H9 (cell line): Measurements from ENCODE around the gene SS18L1. TPM values are rescaled to one million over a fixed set of nuclear protein-coding genes. Genes with fewer than 3 reads are reported as not detected.

Source experiments
- DNase-seq: peaks from one replicate; pipeline ENCODE4 v3.0.0-alpha.2; 2017
- H2AFZ ChIP-seq: one replicate; pipeline ENCODE4 v1.6.1; 2013; ENCODE audit warnings: mild to moderate bottlenecking, low read length, control low read depth, moderate library complexity
- H2AK5ac ChIP-seq: 2 replicates; pipeline ENCODE4 v1.6.1; 2013; ENCODE audit warnings: low read length, control low read depth, mixed read lengths; ENCODE audit not compliant: insufficient read length
- H2BK120ac ChIP-seq: one replicate; pipeline ENCODE4 v1.6.1; 2013; ENCODE audit warnings: low read depth, mild to moderate bottlenecking, low read length, control low read depth, inconsistent platforms; ENCODE audit not compliant: poor library complexity, severe bottlenecking
- H2BK12ac ChIP-seq: 2 replicates; pipeline ENCODE4 v1.6.1; 2013; ENCODE audit warnings: low read length, control low read depth, mixed read lengths, low read depth; ENCODE audit not compliant: insufficient read length
- H2BK15ac ChIP-seq: 2 replicates; pipeline ENCODE4 v1.6.1; 2013; ENCODE audit warnings: low read depth, low read length, control low read depth
- H2BK20ac ChIP-seq: one replicate; pipeline ENCODE4 v1.6.1; 2013; ENCODE audit warnings: low read depth, mild to moderate bottlenecking, low read length, control low read depth, inconsistent platforms; ENCODE audit not compliant: poor library complexity, severe bottlenecking
- H2BK5ac ChIP-seq: 2 replicates; pipeline ENCODE4 v1.6.1; 2013; ENCODE audit warnings: low read length, control low read depth, mixed read lengths; ENCODE audit not compliant: insufficient read length
- H3K14ac ChIP-seq: 2 replicates; pipeline ENCODE4 v1.6.1; 2013; ENCODE audit warnings: low read length, control low read depth; ENCODE audit not compliant: insufficient read depth
- H3K18ac ChIP-seq: 2 replicates; pipeline ENCODE4 v1.6.1; 2013; ENCODE audit warnings: low read depth, mild to moderate bottlenecking, mixed read lengths, low read length, control low read depth; ENCODE audit not compliant: insufficient read length
- H3K23ac ChIP-seq: 2 replicates; pipeline ENCODE4 v1.6.1; 2013; ENCODE audit warnings: low read length, control low read depth, mixed read lengths, low read depth; ENCODE audit not compliant: insufficient read length
- H3K23me2 ChIP-seq: 2 replicates; pipeline ENCODE4 v1.6.1; 2013; ENCODE audit warnings: low read depth, mild to moderate bottlenecking, mixed read lengths, low read length, control low read depth; ENCODE audit not compliant: insufficient read length, poor library complexity, severe bottlenecking
- H3K27ac ChIP-seq: 2 replicates; pipeline ENCODE4 v1.5.1; 2013; ENCODE audit warnings: low read length, control low read depth, mixed read lengths, low read depth; ENCODE audit not compliant: insufficient read length
- H3K27me3 ChIP-seq: 2 replicates; pipeline ENCODE4 v1.6.1; 2013; ENCODE audit warnings: low read length, control low read depth, inconsistent platforms; ENCODE audit not compliant: insufficient read depth
- H3K4ac ChIP-seq: 2 replicates; pipeline ENCODE4 v1.6.1; 2013; ENCODE audit warnings: low read depth, mild to moderate bottlenecking, control low read depth, inconsistent platforms, low read length, moderate library complexity
- H3K4me1 ChIP-seq: 2 replicates; pipeline ENCODE4 v1.6.1; 2013; ENCODE audit warnings: low read length, control low read depth, inconsistent platforms; ENCODE audit not compliant: insufficient read depth
- H3K4me2 ChIP-seq: 2 replicates; pipeline ENCODE4 v1.6.1; 2013; ENCODE audit warnings: low read length, control low read depth, mixed read lengths; ENCODE audit not compliant: insufficient read length, insufficient read depth
- H3K56ac ChIP-seq: 2 replicates; pipeline ENCODE4 v1.6.1; 2013; ENCODE audit warnings: low read depth, mild to moderate bottlenecking, mixed read lengths, low read length, control low read depth; ENCODE audit not compliant: insufficient read length
- H3K79me1 ChIP-seq: 2 replicates; pipeline ENCODE4 v1.6.1; 2013; ENCODE audit warnings: low read depth, mild to moderate bottlenecking, moderate library complexity, low read length, control low read depth, inconsistent platforms; ENCODE audit not compliant: insufficient read depth, poor library complexity, severe bottlenecking
- H3K79me2 ChIP-seq: 2 replicates; pipeline ENCODE4 v1.6.1; 2013; ENCODE audit warnings: low read length, control low read depth, inconsistent platforms; ENCODE audit not compliant: insufficient read depth
- H3K9ac ChIP-seq: 2 replicates; pipeline ENCODE4 v1.6.1; 2013; ENCODE audit warnings: low read length, control low read depth, mixed read lengths; ENCODE audit not compliant: insufficient read length; ENCODE audit errors: extremely low read depth
- H3K9me3 ChIP-seq: one replicate; pipeline ENCODE4 v1.6.1; 2013; ENCODE audit warnings: low read depth, low read length, inconsistent platforms; ENCODE audit not compliant: control insufficient read depth
- H3T11ph ChIP-seq: one replicate; pipeline ENCODE4 v1.6.1; 2013; ENCODE audit warnings: mild to moderate bottlenecking, low read length, control low read depth, inconsistent platforms
- H4K20me1 ChIP-seq: one replicate; pipeline ENCODE4 v1.6.1; 2013; ENCODE audit not compliant: control insufficient read depth, insufficient read length, insufficient read depth
- H4K5ac ChIP-seq: 2 replicates; pipeline ENCODE4 v1.6.1; 2013; ENCODE audit warnings: low read depth, mild to moderate bottlenecking, mixed read lengths, low read length, control low read depth; ENCODE audit not compliant: insufficient read length
- H4K8ac ChIP-seq: replicated peaks from 2 replicates; pipeline ENCODE4 v1.6.1; 2013; ENCODE audit warnings: low read length, control low read depth, mixed read lengths, low read depth; ENCODE audit not compliant: insufficient read length
- H4K91ac ChIP-seq: 2 replicates; pipeline ENCODE4 v1.6.1; 2013; ENCODE audit warnings: low read depth, mild to moderate bottlenecking, moderate library complexity, mixed read lengths, low read length, control low read depth; ENCODE audit not compliant: insufficient read length
- H3K27ac Mint-ChIP-seq, 3 experiments: 2 replicates in 2 of 3; 3 replicates in 1 of 3; pipeline ENCODE4 v1.8.0; 2020 to 2021; ENCODE audit warnings: mixed read lengths in 3 of 3, mild to moderate bottlenecking in 1 of 3, moderate library complexity in 1 of 3
- H3K27me3 Mint-ChIP-seq: 2 replicates; pipeline ENCODE4 v1.8.0; 2021; ENCODE audit warnings: low read depth, mild to moderate bottlenecking, moderate library complexity, mixed read lengths
- H3K36me3 Mint-ChIP-seq, 3 experiments: 2 replicates in 2 of 3; 3 replicates in 1 of 3; pipeline ENCODE4 v1.8.0; 2020 to 2021; ENCODE audit warnings: low read depth in 3 of 3, mixed read lengths in 3 of 3; ENCODE audit not compliant: insufficient read depth in 1 of 3
- H3K4me1 Mint-ChIP-seq, 2 experiments: 2 replicates each; pipeline ENCODE4 v1.8.0; 2020; ENCODE audit warnings: mixed read lengths in 2 of 2
- H3K4me3 Mint-ChIP-seq, 2 experiments: 2 replicates in 1 of 2; 3 replicates in 1 of 2; pipeline ENCODE4 v1.8.0; 2020 to 2021; ENCODE audit warnings: mild to moderate bottlenecking in 2 of 2, mixed read lengths in 2 of 2, moderate library complexity in 1 of 2
- H3K9me3 Mint-ChIP-seq, 2 experiments: 2 replicates in 1 of 2; 3 replicates in 1 of 2; pipeline ENCODE4 v1.8.0; 2020; ENCODE audit warnings: mild to moderate bottlenecking in 2 of 2, mixed read lengths in 2 of 2, moderate library complexity in 1 of 2
- CTCF ChIP-seq: fragments of 200-600 bp; sonication (generic); conservative IDR thresholded peaks from 3 replicates; pipeline ENCODE4 v1.8.0; 2021; ENCODE audit warnings: antibody characterized with exemption, mild to moderate bottlenecking
- WGBS: extraction: QIAGEN DNeasy Blood & Tissue Kit; methylation state at CpG from one replicate; pipeline ENCODE4 v1.1.7; 2013; ENCODE audit warnings: missing lambda C conversion rate, low lambda C conversion rate, mixed read lengths; ENCODE audit not compliant: insufficient read length; ENCODE audit errors: extremely low coverage; 5-methylcytosine and 5-hydroxymethylcytosine counted together
- total RNA-seq: library from RNA; stranded (reverse); gene quantifications from 2 replicates; pipeline ENCODE4 v1.2.1, GENCODE V29; 2021

SS18L1 gene
- total RNA-seq, 1 experiment from 2014 or later, result 22.2 TPM

- no peaks in the 10 kb centered on the region for H3K27me3 Mint-ChIP-seq
- Histone ChIP-seq H3T11ph (no peak overlapping the region), H3K9me3 (no peaks in the 10 kb centered on the region), H4K20me1 (no peaks in the 10 kb centered on the region), H3K23ac (no peak overlapping the region), H3K18ac (no peak overlapping the region), H2BK12ac (no peak overlapping the region), H3K4ac (no peak overlapping the region), H3K4me1 (no peaks in the 10 kb centered on the region), H4K5ac (no peak overlapping the region), H3K56ac (no peak overlapping the region), H3K4me2 (no peak overlapping the region), H3K79me2 (no peaks in the 10 kb centered on the region; the same call in 1 of the 2 replicates), H2BK120ac (no peak overlapping the region), H3K14ac (no peak overlapping the region), H2BK15ac (no peak overlapping the region), H2AFZ (no peak overlapping the region), H2BK5ac (no peak overlapping the region), H4K8ac (no peak overlapping the region), H4K91ac (no peak overlapping the region), H3K27ac (no peak overlapping the region), H2AK5ac (no peak overlapping the region), H3K23me2 (no peaks in the 10 kb centered on the region), H3K27me3 (no peaks in the 10 kb centered on the region), H3K9ac (no peak overlapping the region), H3K79me1 (no peaks in the 10 kb centered on the region), H2BK20ac (no peak overlapping the region)
- no CpG with 5 or more reads among the region's 25 CpGs for WGBS
- peaks cover 2 to 7% (median 5%) of the 10 kb centered on the region in 3 experiments; a peak in 5 of 7 replicates for H3K36me3 Mint-ChIP-seq
- no peaks in the 10 kb centered on the region for H3K4me1 Mint-ChIP-seq
- TF ChIP-seq CTCF, result peak; percentile 16; the same call in 1 of the 3 replicates
- no peak overlapping the region; a peak in 1 of 5 replicates for H3K4me3 Mint-ChIP-seq
- H3K27ac Mint-ChIP-seq, result peak overlapping the region in 1 of 3 experiments; percentile 77; a peak in 2 of 7 replicates
- no peaks in the 10 kb centered on the region for H3K9me3 Mint-ChIP-seq
- no peak for DNase-seq
Observed at GRCh38 chr20:62190639-62191411, 47.3 kb downstream of the SS18L1 start.
